UCSD-AML1 (cell line): ENCODE measurements around the gene ACOXL.
"Not testable (repeated sequence)": the region's sequence is repeated elsewhere in the genome, so short reads cannot be mapped to it uniquely, and the experiment has no call there.

Source experiments
- DNase-seq: peaks from one replicate; lab custom pipeline; 2025; ENCODE audit not compliant: unreplicated experiment; lab: John Stamatoyannopoulos, UW

The ACOXL gene

GRCh38 chr2:110959198-110959597 is 226.8 kb downstream of the ACOXL start:
- no peak for DNase-seq

DNA sequence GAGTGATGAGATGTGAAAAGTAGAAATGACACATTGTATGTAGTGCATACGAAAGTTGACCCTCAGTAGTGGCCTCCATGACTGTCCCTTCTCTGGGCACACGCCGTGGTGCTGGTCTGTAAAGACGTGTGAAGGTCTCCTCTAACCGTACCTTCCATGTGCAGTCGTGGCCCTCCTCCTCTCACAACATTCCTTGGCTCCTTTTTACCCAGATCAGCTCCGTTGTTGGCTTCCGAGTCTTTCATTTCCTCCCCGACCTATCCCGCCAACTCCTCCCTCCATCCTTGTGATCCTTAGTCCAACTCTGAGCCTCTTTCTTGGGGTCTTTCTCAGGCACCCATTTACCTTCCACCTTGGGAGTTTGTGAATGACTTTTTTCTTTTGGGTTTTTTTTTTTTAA is 227.9 kb downstream of the ACOXL start:
- no peak for DNase-seq

DNA sequence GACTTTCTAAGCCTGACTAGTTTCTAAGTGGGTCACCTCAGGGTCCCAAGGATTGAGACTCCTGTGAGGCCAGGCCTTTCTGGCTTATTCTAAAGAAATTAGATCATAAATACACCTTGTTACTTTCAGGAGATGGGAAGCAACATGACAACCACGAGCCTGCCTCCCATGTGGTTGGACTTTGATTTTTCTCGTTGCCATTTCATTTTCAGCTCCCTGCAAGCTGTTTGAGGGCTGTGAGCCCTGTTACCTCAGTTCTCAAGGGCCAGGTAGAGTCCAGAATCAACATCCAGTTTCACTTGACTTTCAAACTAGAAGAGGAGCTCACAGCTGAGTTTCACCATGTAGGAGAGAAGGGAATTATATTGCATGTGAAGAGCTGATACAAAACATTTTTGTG is 228.6 kb downstream of the ACOXL start:
- no peak for DNase-seq

- not testable (repeated sequence) for DNase-seq
Measured at GRCh38 chr2:110961643-110962042, 229.3 kb downstream of the ACOXL start.

GRCh38 chr2:110969696-110970095 is 237.3 kb downstream of the ACOXL start:
- no peak for DNase-seq

GRCh38 chr2:110970201-110970600 is 237.8 kb downstream of the ACOXL start:
- no peak for DNase-seq

DNA sequence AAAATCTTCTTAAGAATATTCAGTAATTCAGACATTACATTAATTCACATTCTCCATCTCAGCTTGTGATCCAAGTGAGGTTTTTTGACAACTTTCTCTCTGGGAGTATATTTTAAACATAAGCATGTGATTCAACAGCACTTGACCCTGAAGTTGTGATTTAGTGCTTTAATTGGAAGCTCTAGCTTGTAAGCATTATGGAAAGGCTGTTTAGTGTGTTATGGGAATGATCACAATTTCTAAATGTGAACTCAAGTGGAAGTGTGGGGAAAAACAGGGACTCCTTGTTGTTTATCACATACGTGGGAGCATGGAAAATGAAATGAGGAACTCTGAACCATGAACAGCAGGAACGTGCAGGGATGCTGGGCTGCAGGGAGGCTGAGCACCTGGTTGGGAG is 239.4 kb downstream of the ACOXL start:
- no peak for DNase-seq

DNA sequence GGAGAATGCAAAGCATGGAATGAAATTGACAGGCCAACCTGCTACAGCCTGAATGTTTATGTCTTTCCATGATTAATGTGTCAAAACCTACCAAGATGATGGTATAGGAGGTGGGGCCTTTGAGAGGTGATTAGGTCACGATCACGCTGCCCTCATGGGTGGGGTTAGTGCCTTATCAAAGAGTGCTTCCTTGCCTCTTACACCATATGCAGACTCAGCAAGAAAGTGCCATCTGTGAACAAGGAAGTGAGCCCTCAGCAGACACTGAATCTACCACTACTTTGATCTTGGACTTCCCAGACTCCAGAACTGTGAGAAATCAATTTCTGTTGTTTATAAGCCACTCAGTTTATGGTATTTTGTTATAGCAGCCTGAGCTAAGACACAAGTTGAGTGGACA is 240.9 kb downstream of the ACOXL start:
- DNase-seq: no peak

- no peak for DNase-seq
Measured at GRCh38 chr2:110977403-110977802, 245.0 kb downstream of the ACOXL start.

DNA sequence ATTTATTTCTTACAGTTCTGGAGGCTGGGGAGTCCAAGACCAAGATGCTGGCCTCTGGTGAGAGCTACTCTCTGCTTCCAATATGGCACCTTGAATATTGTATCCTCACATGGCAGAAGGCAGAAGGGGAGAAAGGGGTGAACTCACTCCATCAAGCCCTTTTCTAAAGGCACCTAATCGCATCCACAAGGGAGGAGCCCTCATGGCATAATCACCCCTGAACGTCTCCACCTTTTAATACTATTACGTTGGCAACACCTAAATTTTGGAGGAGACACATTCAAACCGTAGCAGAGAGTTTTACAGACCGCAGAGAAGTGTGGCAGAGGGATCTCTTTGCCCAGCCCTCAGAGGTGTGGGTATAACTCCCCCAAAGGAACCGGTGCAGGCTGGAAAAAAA is 245.8 kb downstream of the ACOXL start:
- DNase-seq: no peak

- no peak for DNase-seq
Measured at GRCh38 chr2:110978756-110979470, 246.5 kb downstream of the ACOXL start.

DNA sequence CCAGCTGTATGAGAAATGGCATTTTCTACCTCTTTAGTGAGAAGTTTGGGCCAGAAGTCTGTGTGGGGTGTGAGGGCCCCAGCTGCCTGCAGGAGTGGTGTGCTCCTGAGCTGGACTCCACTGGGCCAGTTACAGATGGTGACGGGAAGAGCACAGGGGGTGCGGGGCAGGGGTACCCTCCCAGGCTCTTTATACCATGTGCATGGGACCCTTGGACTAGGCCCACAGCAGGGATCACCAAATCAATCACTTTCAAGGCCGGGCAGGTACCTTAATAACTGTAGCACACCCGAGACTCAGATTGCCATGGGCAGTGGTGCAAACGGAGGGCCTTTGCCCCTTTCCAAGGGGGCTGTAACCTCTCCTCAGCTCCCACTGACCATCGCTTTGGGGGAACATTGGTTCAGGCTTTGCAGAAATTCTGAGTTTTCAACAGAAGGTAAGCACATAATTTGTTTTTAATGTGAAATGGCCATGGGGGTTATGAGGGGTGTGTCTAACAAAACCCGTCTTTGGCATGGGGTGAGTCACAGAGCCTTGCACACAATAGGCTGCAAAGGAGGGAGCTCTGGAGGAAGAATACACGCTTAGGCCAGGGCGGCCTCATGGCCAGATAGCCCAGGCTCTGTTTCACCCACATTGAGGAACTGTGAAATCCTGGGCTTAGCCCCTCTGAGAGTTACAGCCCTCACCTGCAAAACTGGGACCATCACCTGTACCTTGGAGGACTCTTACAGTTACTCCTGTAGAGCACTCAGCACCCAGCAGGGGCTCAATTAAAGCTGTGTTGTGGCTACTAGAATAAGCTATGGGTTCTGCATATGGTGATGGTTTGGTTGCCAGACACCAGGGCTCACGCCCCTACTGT is 247.3 kb downstream of the ACOXL start:
- DNase-seq: no peak

- DNase-seq: no peak
Measured at GRCh38 chr2:110980339-110981062, 248.1 kb downstream of the ACOXL start.

DNA sequence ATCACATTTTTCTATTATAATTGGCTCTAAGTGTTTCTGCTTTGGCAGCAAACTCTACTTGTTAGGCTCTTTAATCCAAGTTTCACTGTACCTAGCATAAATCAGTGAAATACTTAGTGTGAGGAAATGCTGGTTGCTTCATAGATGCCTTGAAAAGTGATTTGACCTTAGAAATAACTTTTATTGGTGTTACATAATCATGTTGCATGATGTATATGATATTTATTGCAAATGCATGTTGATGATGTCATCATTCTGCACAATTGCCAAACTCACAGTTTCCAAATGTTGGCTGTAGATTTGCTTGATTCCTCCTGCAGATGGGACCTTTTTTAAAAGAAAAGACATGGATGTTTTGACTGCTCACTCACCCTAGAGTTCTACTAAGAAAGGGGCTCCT is 250.8 kb downstream of the ACOXL start:
- no peak for DNase-seq

DNA sequence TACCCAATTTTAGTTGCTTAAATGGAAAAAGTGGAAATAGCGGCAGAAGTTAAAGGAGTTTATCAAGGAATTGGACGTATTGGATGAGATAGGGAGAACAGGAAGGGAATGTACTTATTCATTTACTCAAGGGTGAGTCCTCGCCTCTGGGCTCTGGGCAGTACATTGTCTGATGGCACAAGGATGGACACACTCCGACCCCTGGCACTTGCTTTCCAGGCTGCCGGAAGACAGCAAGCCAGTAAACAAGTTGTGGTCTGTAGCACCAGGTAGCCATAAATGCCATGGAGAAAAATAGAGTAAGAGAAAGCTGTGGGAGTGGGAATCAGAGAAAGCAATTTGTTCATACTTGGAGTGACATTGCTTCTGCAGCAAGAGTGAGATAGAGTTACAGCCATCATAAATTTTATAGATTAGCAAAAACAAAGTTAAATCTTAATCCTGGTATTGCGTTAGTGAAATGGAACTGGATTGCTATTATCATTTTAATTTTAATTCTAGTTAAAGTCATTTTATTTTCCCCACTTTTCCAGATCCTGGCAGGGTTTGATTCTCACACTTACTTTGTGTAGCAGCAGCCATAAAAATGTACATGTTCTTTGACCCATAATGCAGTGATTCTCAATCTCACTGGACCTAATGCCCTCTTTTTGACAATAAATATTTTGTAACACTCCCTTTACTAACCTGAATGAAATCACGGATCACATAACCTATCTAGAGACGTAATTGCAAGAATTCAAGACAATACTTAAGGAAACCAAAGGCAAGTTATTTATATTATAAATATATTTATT is 252.5 kb downstream of the ACOXL start:
- DNase-seq: no peak

DNA sequence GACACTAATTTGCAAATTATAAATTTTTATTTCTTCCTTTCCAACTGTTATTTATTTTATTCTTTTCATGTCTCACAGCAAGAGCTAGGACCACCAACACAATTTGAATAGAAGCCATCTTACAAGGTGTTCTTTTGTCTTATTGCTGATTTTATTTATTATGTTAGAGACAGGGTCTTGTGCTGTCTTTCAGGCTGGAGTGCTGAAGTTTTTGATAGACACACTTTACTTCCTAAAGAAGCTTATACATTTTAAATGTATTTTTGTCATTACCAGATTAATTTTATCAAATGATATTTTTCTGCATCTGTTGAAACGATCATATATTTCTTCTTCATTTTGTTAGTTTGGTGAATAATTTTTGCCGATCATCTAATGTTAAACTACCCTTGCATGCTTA is 258.1 kb downstream of the ACOXL start:
- DNase-seq: no peak

- no peak for DNase-seq
Measured at GRCh38 chr2:110991911-110992310, 259.5 kb downstream of the ACOXL start.

GRCh38 chr2:110992886-110993285 is 260.5 kb downstream of the ACOXL start:
- no peak for DNase-seq

- no peak for DNase-seq
Measured at GRCh38 chr2:110993557-110994231, 261.3 kb downstream of the ACOXL start.

GRCh38 chr2:110994250-110994961 is 262.0 kb downstream of the ACOXL start:
- DNase-seq: no peak
